Endothelial cell of umbilical vein (primary cell): Measurements from ENCODE around the gene SSNA1. TPM values are rescaled to one million over a fixed set of nuclear protein-coding genes. Genes with fewer than 3 reads are reported as not detected.

Experiments used
- BruUV-seq: library from RNA; stranded (reverse); fragments of 400-500 nt; replicated peaks from 2 replicates; lab custom pipeline; 2021; lab: Mats Ljungman, UMichigan
- CTCF ChIA-PET: fragments of 300-600, 350-600 bp; sonication (Branson Sonifier 250); formaldehyde crosslinking; loops from one replicate; lab custom pipeline; 2021; ENCODE audit warnings: antibody characterized with exemption, inconsistent platforms; lab: Charles Lee
- POLR2A ChIA-PET: fragments of 300-600, 350-600 bp; sonication (Branson Sonifier 250); formaldehyde crosslinking; loops from one replicate; lab custom pipeline; 2021; ENCODE audit warnings: antibody characterized with exemption, inconsistent platforms; lab: Charles Lee
- DNase-seq: peaks from one replicate; pipeline ENCODE4 v3.0.0-alpha.2; 2011; ENCODE audit warnings: low read depth, low spot score
- FAIRE-seq: peaks from 2 replicates; lab custom pipeline; 2011; peaks lifted over from hg19 to GRCh38; lab: Jason Lieb, UNC
- H2AFZ ChIP-seq: 2 replicates; pipeline ENCODE4 v1.6.0; 2012; ENCODE audit warnings: low read depth, low read length, control low read depth, inconsistent platforms
- H3K27ac ChIP-seq: 2 replicates; pipeline ENCODE4 v1.5.1; 2011; ENCODE audit warnings: low read depth, mild to moderate bottlenecking, control low read depth, low read length, moderate library complexity; ENCODE audit not compliant: insufficient read depth
- H3K27me3 ChIP-seq, 2 experiments: 2 replicates each; pipeline versions ENCODE4 v1.6.0 to v1.6.1; 2011; ENCODE audit warnings: low read length in 2 of 2, mixed read lengths in 1 of 2; ENCODE audit not compliant: control insufficient read depth in 2 of 2, insufficient read depth in 2 of 2
- H3K36me3 ChIP-seq, 2 experiments: 2 replicates in 1 of 2; 3 replicates in 1 of 2; pipeline ENCODE4 v1.5.1; 2011; ENCODE audit warnings: low read length in 2 of 2, mild to moderate bottlenecking in 1 of 2, moderate library complexity in 1 of 2; ENCODE audit not compliant: control insufficient read depth in 2 of 2, insufficient read depth in 2 of 2; ENCODE audit errors: extremely low read depth in 1 of 2
- H3K4me1 ChIP-seq: 3 replicates; pipeline ENCODE4 v1.5.1; 2011; ENCODE audit warnings: mild to moderate bottlenecking, low read length; ENCODE audit not compliant: control insufficient read depth, insufficient read depth; ENCODE audit errors: extremely low read depth
- H3K4me2 ChIP-seq: 2 replicates; pipeline ENCODE4 v1.6.1; 2011; ENCODE audit warnings: low read length, control low read depth, mixed read lengths; ENCODE audit not compliant: insufficient read depth
- H3K4me3 ChIP-seq, 3 experiments: fragments of 200-600 bp in 1 of 3; sonication (generic), shearing (Covaris generic) in 1 of 3; replicated peaks in 1 of 3; 2 replicates each; pipeline ENCODE4 v1.5.1; 2011 to 2016; ENCODE audit warnings: control low read depth in 3 of 3, low read length in 3 of 3, mild to moderate bottlenecking in 2 of 3, inconsistent platforms in 1 of 3, low read depth in 1 of 3, moderate library complexity in 1 of 3; ENCODE audit not compliant: insufficient read depth in 1 of 3
- H3K79me2 ChIP-seq: 2 replicates; pipeline ENCODE4 v1.6.0; 2012; ENCODE audit warnings: low read length, inconsistent platforms; ENCODE audit not compliant: control insufficient read depth, insufficient read depth
- H3K9ac ChIP-seq: replicated peaks from 2 replicates; pipeline ENCODE3; 2011; ENCODE audit warnings: low read length, control low read depth; ENCODE audit not compliant: insufficient read depth; ENCODE audit errors: extremely low read depth
- H3K9me1 ChIP-seq: replicated peaks from 3 replicates; pipeline ENCODE4 v1.6.0; 2011; ENCODE audit warnings: mild to moderate bottlenecking, low read length; ENCODE audit not compliant: control insufficient read depth, insufficient read depth; ENCODE audit errors: extremely low read depth
- H3K9me3 ChIP-seq: replicated peaks from 2 replicates; pipeline ENCODE4 v1.5.1; 2012; ENCODE audit warnings: low read length, inconsistent platforms; ENCODE audit not compliant: control insufficient read depth, insufficient read depth
- H4K20me1 ChIP-seq: replicated peaks from 2 replicates; pipeline ENCODE3; 2011; ENCODE audit warnings: mild to moderate bottlenecking, low read length; ENCODE audit not compliant: control insufficient read depth, insufficient read depth; ENCODE audit errors: extremely low read depth
- CTCF ChIP-seq, 2 donors: IDR thresholded peaks; 1 replicate in 1 of 2; 2 replicates in 1 of 2; pipeline ENCODE4 v1.5.1; 2011; ENCODE audit warnings: low read length in 2 of 2, mild to moderate bottlenecking in 2 of 2, moderate library complexity in 2 of 2, control low read depth in 1 of 2, inconsistent platforms in 1 of 2, low read depth in 1 of 2; ENCODE audit not compliant: insufficient read depth in 1 of 2; ENCODE audit errors: extremely low read depth in 1 of 2
- EZH2 ChIP-seq: IDR thresholded peaks from 2 replicates; pipeline ENCODE4 v1.6.1; 2012; ENCODE audit warnings: borderline replicate concordance, low read depth, mild to moderate bottlenecking, moderate library complexity, low read length, inconsistent platforms; ENCODE audit not compliant: severe bottlenecking
- FOS ChIP-seq: IDR thresholded peaks from 2 replicates; pipeline ENCODE4 v1.6.1; 2011; ENCODE audit warnings: mild to moderate bottlenecking, low read length, moderate library complexity, borderline replicate concordance; ENCODE audit not compliant: insufficient read depth
- GATA2 ChIP-seq: IDR thresholded peaks from 2 replicates; pipeline ENCODE4 v1.7.0; 2011; ENCODE audit warnings: low read depth, mild to moderate bottlenecking, moderate library complexity, mixed read lengths, low read length; ENCODE audit not compliant: insufficient read length, insufficient read depth
- JUN ChIP-seq: IDR thresholded peaks from 2 replicates; pipeline ENCODE4 v1.6.1; 2011; ENCODE audit warnings: borderline replicate concordance, low read depth; ENCODE audit not compliant: insufficient read length, insufficient read depth
- MYC ChIP-seq: IDR thresholded peaks from one replicate; pipeline ENCODE4 v1.6.1; 2011; ENCODE audit warnings: mild to moderate bottlenecking, low read depth, low read length
- POLR2A ChIP-seq: IDR thresholded peaks from 2 replicates; pipeline ENCODE4 v1.6.1; 2012; ENCODE audit warnings: low read depth, mild to moderate bottlenecking, control low read depth, low read length
- POLR2AphosphoS5 ChIP-seq: IDR thresholded peaks from 2 replicates; pipeline ENCODE4 v1.6.1; 2012; ENCODE audit warnings: low read depth, mild to moderate bottlenecking, control low read depth, low read length, moderate library complexity; ENCODE audit not compliant: insufficient read depth
- dilution Hi-C: fragments of 300-500 bp; cut with MboI; formaldehyde crosslinking; loops from one replicate; pipeline ENCODE4 v1.15.0; 2019; ENCODE audit warnings: low sequenced_read_pairs; ENCODE audit not compliant: extremely low pct_ligation_motif_present
- intact Hi-C: fragments of 100-400 bp; cut with micrococcal nuclease; formaldehyde crosslinking; loops from one replicate; pipeline ENCODE4 v1.10.0; 2022
- polyA plus RNA-seq, 4 experiments: library from polyadenylated mRNA; depleted of rRNA in 3 of 4; stranded (reverse) in 3 of 4; unstranded in 1 of 4; fragments of >200 nt; gene quantifications; 2 replicates each; pipeline versions ENCODE4 v1.2.1 to v1.2.3, GENCODE V29; 2011 to 2012; ENCODE audit warnings: missing spikeins in 1 of 4
- total RNA-seq: library from RNA; stranded (reverse); gene quantifications from 2 replicates; pipeline ENCODE4 v1.2.3, GENCODE V29; 2021
- TF ChIP-seq, protein P1 (sequence below): IDR thresholded peaks from 2 replicates; pipeline ENCODE4 v1.6.1; 2011; ENCODE audit not compliant: insufficient read depth, insufficient read length

Gene SSNA1
- total and polyA plus RNA-seq, 2 donors (not counting 3 experiments of a cell fraction or from before 2014, with no cell fraction given), result 89.0 to 146 TPM

GRCh38 chr9:137235424-137236237, 47.2 kb downstream of the SSNA1 start:
- FAIRE-seq (no peak), DNase-seq (no peak)
- Histone ChIP-seq H3K9me1 (no peaks in the 10 kb centered on the region), H3K36me3 (no peaks in the 10 kb centered on the region), H3K9me3 (no peaks in the 10 kb centered on the region), H3K27me3 (no peaks in the 10 kb centered on the region), H3K9ac (no peak overlapping the region), H3K4me3 (no peak overlapping the region), H4K20me1 (no peaks in the 10 kb centered on the region), H3K27ac (no peak overlapping the region), H2AFZ (no peak overlapping the region), H3K79me2 (peaks cover 4% of the 10 kb centered on the region), H3K4me2 (no peak overlapping the region), H3K4me1 (no peaks in the 10 kb centered on the region)
- POLR2A ChIA-PET, result interaction anchor here (0.6 kb wide), 4 partner anchors 31 to 149 kb away, joined by 3 to 4 read pairs (median 3); partner anchors contain the start of gene MAN1B1
- dilution Hi-C loops, result no loop called here
- no peak for TF ChIP-seq EZH2
- intact Hi-C loops, result loop anchor here (1.0 to 5.0 kb wide), 3 partner anchors 13 to 448 kb away; partner anchors contain the start of gene RNF208
- no TSS peak for BruUV-seq
- CTCF ChIA-PET, result interaction anchor here (0.6 to 2.5 kb wide), 29 partner anchors 11 to 781 kb away, joined by 3 to 63 read pairs (median 6); partner anchors contain the start of genes CYSRT1, NDOR1, NPDC1 and NRARP

DNA sequence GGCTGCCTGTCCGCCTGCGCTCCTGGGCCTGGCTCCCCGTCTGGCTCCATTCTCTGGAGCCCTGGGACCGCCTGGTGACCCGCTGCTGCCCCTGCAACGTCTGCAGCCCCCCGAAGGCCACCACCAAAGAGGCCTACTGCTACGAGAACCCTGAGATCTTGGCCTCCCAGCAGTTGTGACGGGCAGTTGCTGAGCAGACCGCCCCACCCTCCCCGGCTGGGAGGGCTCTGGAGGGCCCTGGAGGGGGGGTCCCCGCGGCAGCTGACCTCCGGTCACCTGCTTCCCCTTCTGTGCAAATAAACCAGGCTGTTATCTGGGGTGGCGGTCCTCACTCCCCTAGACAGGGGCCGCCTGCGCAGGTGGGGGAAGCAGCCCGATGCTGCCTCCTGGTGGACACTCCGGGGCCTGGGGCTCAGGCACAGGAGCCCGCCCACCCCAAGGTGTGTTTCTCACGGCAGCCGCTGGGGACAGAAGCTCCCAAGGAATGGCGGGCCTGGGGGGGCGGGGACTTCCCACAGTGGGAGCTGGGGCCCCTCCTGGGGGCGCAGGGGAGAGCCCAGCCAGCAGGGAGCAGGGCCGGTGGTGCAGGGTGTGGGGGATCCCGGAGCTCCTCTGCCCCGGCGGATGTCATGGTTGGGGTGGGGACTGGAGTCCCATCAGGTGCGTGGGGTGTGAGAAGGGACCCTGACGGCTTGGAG, 47.9 kb downstream of the SSNA1 start:
- intact Hi-C loops (loop anchor here (1.0 to 5.0 kb wide), 3 partner anchors 14 to 449 kb away; partner anchors contain the start of gene RNF208), dilution Hi-C loops (no loop called here)
- CTCF ChIA-PET, result interaction anchor here (0.6 to 2.5 kb wide), 68 partner anchors 9 to 782 kb away, joined by 3 to 63 read pairs (median 4); partner anchors contain the start of genes CYSRT1, MAN1B1, NDOR1 and NELFB
- Histone ChIP-seq H2AFZ (no peak overlapping the region), H3K9me1 (no peaks in the 10 kb centered on the region), H3K27me3 (no peaks in the 10 kb centered on the region), H3K9ac (no peak overlapping the region), H3K4me3 (no peak overlapping the region), H3K36me3 (no peaks in the 10 kb centered on the region), H3K27ac (no peak overlapping the region), H4K20me1 (no peaks in the 10 kb centered on the region), H3K4me2 (no peak overlapping the region), H3K9me3 (no peaks in the 10 kb centered on the region), H3K79me2 (peaks cover 4% of the 10 kb centered on the region), H3K4me1 (no peaks in the 10 kb centered on the region)
- FAIRE-seq (peak; percentile 82), DNase-seq (peak; percentile 77)
- TF ChIP-seq FOS, result no peak
- TF ChIP-seq GATA2, result no peak
- peak; percentile 33 for TF ChIP-seq POLR2AphosphoS5
- no peak for TF ChIP-seq EZH2
- TF ChIP-seq JUN, result no peak
- peak; percentile 97 to 99 for TF ChIP-seq CTCF (IDR thresholded peaks at IDR 0.05; ENCODE audit: extremely low read depth in 1 of 2, insufficient read depth in 1 of 2, low read depth in 1 of 2, low read length in 2 of 2)
- TF ChIP-seq POLR2A, result no peak
- TF ChIP-seq, protein P1, sequence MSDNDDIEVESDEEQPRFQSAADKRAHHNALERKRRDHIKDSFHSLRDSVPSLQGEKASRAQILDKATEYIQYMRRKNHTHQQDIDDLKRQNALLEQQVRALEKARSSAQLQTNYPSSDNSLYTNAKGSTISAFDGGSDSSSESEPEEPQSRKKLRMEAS, result no peak
- no peak for TF ChIP-seq MYC
- POLR2A ChIA-PET, result interaction anchor here (0.6 kb wide), 4 partner anchors 32 to 149 kb away, joined by 3 to 4 read pairs (median 3); partner anchors contain the start of gene MAN1B1
- no TSS peak for BruUV-seq
